HTERT RPE-1 (cell line): ENCODE measurements around the gene KLK5.

Source experiments
- in situ Hi-C: fragments of 300-500 bp; cut with MboI; formaldehyde crosslinking; loops from 4 replicates; pipeline ENCODE4 v1.14.3; 2020; ENCODE audit warnings: low sequenced_read_pairs

Gene KLK5

GRCh38 chr19:50894478-50895356 lies 58.1 kb downstream of the KLK5 start:
- in situ Hi-C loops: no loop called here
